GM19372 (cell line): Measurements from ENCODE around the gene MTARC1.

ENCODE experiments used
- ATAC-seq: cut with Tn5 transposase; IDR thresholded peaks from one replicate; pipeline ENCODE4 v1.9.1; 2021; ENCODE audit warnings: mild to moderate bottlenecking, low read depth, moderate library complexity; ENCODE audit not compliant: unreplicated experiment

The MTARC1 gene

DNA sequence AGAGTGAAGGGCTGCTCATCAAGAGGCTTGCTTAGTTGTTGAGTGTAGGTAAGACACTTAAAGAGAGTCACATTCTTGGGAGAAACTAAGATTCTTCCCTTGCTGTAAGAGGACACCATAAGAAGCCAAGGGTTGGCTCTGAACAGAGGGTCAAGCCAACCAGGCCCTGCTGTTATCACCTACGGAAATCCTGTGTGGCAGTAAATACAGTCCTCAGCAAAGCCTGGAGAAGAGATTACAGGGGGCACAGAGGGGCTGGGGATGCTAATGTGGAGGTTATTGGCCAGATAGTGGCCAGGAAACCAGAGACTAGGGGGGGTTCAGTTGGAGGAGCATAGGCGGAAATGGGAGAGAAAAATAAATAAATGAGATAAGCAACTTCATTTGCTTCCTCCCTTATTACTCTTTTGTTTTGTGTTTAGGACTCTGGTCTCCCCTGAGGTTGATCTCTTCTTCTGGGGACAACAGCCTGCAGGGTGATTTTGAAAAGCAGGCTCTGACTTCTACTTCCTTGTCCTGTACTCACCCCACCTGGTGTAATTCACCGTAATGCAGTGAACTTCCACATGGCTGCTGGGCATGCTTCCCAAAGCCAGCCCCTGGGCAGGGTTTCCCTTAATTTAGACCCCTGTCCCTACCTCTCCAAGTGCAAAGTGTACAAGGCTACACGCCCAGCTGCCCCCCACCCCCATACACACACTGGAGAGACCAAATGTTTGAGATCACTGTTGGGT, 40.9 kb downstream of the MTARC1 start:
- ATAC-seq, result no peak

DNA sequence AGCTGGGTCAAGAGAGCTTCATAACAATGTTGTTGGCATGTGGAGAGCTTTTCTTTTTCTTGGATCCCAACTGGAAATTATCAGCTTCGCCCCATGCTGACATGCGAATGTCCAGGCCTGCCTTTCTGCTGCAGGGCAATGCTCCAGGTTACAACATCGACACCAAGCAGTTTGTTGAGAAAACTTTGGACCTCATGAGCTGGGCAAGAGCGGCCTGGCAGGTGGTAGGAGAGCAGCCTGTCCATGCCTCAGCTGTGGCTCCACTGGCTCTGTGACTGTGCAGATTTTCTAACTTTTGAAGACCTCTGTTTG, 41.4 kb downstream of the MTARC1 start:
- no peak for ATAC-seq

DNA sequence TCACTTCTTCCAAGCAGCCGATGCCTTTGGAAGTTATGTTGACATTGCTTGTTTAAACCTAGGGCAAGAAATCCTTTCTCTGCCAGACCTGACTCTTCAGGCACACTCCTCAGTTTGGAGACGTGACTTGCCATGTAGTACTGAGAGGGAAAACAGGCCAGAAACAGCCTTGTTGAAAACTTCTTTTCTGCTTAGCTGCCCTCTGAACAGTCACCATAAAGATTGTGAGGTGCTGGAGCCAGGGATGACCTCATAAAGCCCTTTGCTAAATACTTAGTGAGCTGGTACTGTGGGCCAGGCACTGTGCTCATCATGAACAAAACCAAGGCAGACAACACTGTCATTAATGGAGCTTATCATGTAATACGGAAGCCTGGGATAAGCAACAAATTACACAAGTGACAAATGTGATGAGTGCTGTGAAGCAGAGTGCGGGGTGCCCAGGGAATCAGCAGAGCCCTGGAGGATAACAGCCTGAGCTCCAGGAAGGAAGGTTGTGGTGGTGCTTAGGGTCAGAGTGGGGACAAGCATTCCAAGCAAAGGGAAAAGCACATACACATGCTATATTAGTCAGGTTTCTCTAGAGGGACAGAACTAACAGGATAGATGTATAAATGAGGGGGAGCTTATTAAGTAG, 42.4 kb downstream of the MTARC1 start:
- ATAC-seq, result no peak

DNA sequence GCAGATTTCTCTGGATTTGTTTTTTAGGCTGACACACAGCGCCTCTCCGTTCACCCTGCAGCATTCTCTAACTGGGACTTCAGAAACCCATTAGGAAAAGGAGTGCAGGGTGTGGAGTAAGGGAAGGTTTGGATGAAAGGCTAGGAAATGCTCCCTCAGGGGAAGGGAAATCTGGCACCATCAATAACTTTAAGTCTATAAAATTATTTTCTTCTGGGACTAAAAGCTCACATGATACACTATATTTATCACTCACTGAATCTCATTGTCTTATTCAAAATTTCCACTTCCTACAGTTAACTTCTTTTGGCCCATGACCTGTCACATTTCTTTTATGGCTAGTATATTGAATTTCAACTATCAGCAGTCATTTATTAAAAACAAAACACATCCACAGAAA, 46.7 kb downstream of the MTARC1 start:
- no peak for ATAC-seq

DNA sequence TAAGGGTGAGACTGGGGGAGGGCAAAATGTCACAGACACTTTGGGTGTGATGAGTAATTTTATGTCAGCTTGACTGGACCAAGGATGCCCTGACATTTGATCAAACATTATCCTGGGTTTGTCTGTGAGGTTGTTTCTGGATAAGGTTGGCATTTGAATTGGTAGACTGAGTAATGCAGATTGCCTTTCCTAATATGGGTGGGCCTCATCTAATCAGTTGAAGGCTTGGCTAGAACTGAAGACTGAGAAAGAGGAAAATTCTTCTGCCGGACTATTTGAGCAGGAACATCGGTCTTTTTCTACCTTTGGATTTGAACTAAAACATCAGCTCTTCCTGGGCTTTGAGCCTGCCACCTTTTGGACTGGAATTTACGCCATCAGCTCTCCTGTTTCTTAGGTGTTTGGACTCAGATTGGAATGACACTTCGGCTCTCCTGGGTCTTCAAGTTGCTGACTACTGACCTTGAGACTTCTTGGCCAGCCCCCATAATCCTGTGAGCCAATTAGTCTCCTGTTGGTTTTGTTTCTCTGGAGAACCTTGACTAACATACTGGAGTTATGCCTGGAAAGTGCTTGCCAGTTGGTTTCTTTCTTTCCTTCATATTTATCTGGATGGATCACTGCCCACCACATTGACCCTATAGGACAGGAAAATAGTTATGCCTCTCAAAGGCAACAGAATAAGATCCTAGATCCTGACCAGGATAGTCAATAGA, 47.6 kb downstream of the MTARC1 start:
- ATAC-seq, result no peak
